Prostate gland (tissue), 2 donors: Measurements from ENCODE around the gene CAB39. TPM values are rescaled to one million over a fixed set of nuclear protein-coding genes. Genes with fewer than 3 reads are reported as not detected.

ENCODE experiments used
- DNase-seq: peaks from one replicate; pipeline ENCODE4 v3.0.0-alpha.2; 2019; ENCODE audit warnings: low spot score
- H3K27ac ChIP-seq, 2 donors: fragments of 200-600 bp; sonication (generic); 2 replicates each; pipeline ENCODE4 v1.5.1; 2017 to 2019
- H3K27me3 ChIP-seq: fragments of 200-600 bp; sonication (generic); replicated peaks from 2 replicates; pipeline ENCODE4 v1.5.1; 2019; ENCODE audit not compliant: insufficient read depth
- H3K36me3 ChIP-seq, 2 donors: fragments of 200-600 bp; sonication (generic); 1 replicate in 1 of 2; 2 replicates in 1 of 2; pipeline versions ENCODE4 v1.5.1 to v1.8.1; 2017 to 2019
- H3K4me1 ChIP-seq: fragments of 200-600 bp; sonication (generic); replicated peaks from 2 replicates; pipeline ENCODE4 v1.5.1; 2019
- H3K4me3 ChIP-seq, 2 donors: fragments of 200-600 bp; sonication (generic); 2 replicates each; pipeline ENCODE4 v1.5.1; 2017 to 2019
- H3K9me3 ChIP-seq: fragments of 200-600 bp; sonication (generic); 2 replicates; pipeline ENCODE4 v1.5.1; 2017
- POLR2A ChIP-seq: fragments of 450-650 bp; IDR thresholded peaks from one replicate; pipeline ENCODE4 v1.6.1; 2016; ENCODE audit warnings: antibody characterized with exemption, mild to moderate bottlenecking
- POLR2AphosphoS5 ChIP-seq: sonication (generic); formaldehyde crosslinking; IDR thresholded peaks from one replicate; pipeline ENCODE4 v1.6.1; 2017; ENCODE audit warnings: antibody characterized with exemption
- WGBS: methylation state at CpG from one replicate; pipeline ENCODE4 v1.1.5; 2018; 5-methylcytosine and 5-hydroxymethylcytosine counted together
- intact Hi-C: fragments of 100-400 bp; cut with DNase I; formaldehyde crosslinking; loops from one replicate; pipeline ENCODE4 v1.14.2; 2022
- total RNA-seq, 2 donors: library from RNA; depleted of rRNA; stranded (reverse); fragments of >200 nt; gene quantifications; one replicate each; pipeline ENCODE4 v1.1.0, GENCODE V29; 2016
- TF ChIP-seq, protein P1 (sequence below), 4 experiments: fragments of 200-600 bp in 2 of 4; fragments of 450-650 bp in 2 of 4; sonication (generic) in 2 of 4; IDR thresholded peaks; 1 replicate in 3 of 4; 2 replicates in 1 of 4; pipeline ENCODE4 v1.5.1; 2016 to 2019; ENCODE audit warnings: antibody characterized with exemption in 4 of 4, mild to moderate bottlenecking in 2 of 4, moderate library complexity in 2 of 4

Gene CAB39
- total RNA-seq, 2 donors from 2014 or later, result 75.4 to 105 TPM

DNA sequence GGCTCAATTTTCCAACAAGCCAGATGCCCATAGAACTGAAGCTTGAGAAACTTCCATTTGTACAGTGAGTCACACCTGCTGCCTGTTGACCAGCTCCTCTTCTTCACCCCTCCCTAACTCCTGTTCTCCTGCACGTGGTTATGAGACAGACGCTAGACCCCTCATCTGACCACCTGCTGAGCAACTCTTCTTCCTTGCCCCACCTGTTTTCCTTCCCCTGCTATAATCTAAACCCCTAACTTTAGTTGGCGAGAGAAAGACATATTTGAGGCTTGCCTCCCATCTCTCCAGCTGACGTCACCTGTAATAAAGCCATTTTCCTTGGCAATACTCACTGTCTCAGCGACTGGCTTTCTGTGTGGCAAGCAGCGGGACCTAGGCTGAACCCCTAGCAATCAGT, 129.8 kb downstream of the CAB39 start:
- Histone ChIP-seq H3K36me3 (no peaks in the 10 kb centered on the region), H3K4me3 (no peak overlapping the region), H3K4me1 (no peaks in the 10 kb centered on the region), H3K9me3 (no peaks in the 10 kb centered on the region), H3K27ac (no peak overlapping the region), H3K27me3 (no peaks in the 10 kb centered on the region)
- TF ChIP-seq POLR2AphosphoS5 (no peak), POLR2A (no peak)
- TF ChIP-seq, protein P1, sequence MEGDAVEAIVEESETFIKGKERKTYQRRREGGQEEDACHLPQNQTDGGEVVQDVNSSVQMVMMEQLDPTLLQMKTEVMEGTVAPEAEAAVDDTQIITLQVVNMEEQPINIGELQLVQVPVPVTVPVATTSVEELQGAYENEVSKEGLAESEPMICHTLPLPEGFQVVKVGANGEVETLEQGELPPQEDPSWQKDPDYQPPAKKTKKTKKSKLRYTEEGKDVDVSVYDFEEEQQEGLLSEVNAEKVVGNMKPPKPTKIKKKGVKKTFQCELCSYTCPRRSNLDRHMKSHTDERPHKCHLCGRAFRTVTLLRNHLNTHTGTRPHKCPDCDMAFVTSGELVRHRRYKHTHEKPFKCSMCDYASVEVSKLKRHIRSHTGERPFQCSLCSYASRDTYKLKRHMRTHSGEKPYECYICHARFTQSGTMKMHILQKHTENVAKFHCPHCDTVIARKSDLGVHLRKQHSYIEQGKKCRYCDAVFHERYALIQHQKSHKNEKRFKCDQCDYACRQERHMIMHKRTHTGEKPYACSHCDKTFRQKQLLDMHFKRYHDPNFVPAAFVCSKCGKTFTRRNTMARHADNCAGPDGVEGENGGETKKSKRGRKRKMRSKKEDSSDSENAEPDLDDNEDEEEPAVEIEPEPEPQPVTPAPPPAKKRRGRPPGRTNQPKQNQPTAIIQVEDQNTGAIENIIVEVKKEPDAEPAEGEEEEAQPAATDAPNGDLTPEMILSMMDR (IDR thresholded peaks at IDR 0.05), result no peak
- WGBS, result 29% methylated on average over 6 of the region's 6 CpGs
- intact Hi-C loops, result no loop called here
- DNase-seq, result no peak

- Histone ChIP-seq H3K27me3 (no peaks in the 10 kb centered on the region), H3K4me1 (no peaks in the 10 kb centered on the region), H3K36me3 (no peaks in the 10 kb centered on the region), H3K4me3 (no peak overlapping the region), H3K27ac (no peak overlapping the region), H3K9me3 (no peaks in the 10 kb centered on the region)
- WGBS, result 92% methylated on average over 4 of the region's 4 CpGs
- intact Hi-C loops, result no loop called here
- DNase-seq, result no peak
- no peak for TF ChIP-seq POLR2A
- TF ChIP-seq, protein P1 (IDR thresholded peaks at IDR 0.05), result no peak
- TF ChIP-seq POLR2AphosphoS5, result no peak
Measured at GRCh38 chr2:230843132-230843531, 130.5 kb downstream of the CAB39 start.

DNA sequence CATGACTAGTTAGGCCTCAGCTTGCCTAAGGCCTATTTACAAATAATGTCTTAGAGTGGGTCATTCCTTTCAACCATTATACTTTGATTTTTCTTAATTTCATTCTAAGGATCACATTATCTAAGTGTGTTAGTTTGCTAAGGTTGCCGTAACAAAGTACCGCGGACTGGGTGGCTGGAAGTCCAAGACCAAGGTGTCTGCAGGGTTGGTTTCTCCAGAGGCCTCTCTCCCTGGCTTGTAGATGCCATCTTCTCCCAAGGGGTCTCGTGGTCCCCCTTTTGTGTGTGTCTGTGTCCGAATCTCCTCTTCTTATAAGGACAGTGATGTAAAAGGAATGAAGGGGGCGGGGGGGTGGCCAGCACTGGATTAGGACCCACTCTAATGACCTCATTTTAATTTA, 133.7 kb downstream of the CAB39 start:
- Histone ChIP-seq H3K9me3 (no peaks in the 10 kb centered on the region), H3K27me3 (no peaks in the 10 kb centered on the region), H3K27ac (no peak overlapping the region), H3K4me3 (no peak overlapping the region), H3K36me3 (no peaks in the 10 kb centered on the region), H3K4me1 (no peaks in the 10 kb centered on the region)
- over 99% methylated on average over 6 of the region's 6 CpGs for WGBS
- intact Hi-C loops, result no loop called here
- TF ChIP-seq, protein P1 (IDR thresholded peaks at IDR 0.05), result no peak
- TF ChIP-seq POLR2AphosphoS5 (no peak), POLR2A (no peak)
- no peak for DNase-seq

- no peak for TF ChIP-seq POLR2A
- TF ChIP-seq, protein P1 (IDR thresholded peaks at IDR 0.05), result peak; percentile 39 to 78 (median 72)
- Histone ChIP-seq H3K4me1 (no peaks in the 10 kb centered on the region), H3K27me3 (no peaks in the 10 kb centered on the region), H3K9me3 (no peaks in the 10 kb centered on the region), H3K4me3 (no peak overlapping the region), H3K36me3 (no peaks in the 10 kb centered on the region), H3K27ac (no peak overlapping the region)
- intact Hi-C loops, result loop anchor here (1.0 kb wide), 1 partner anchor 139 kb away; no protein-coding TSS in a partner anchor
- peak; percentile 71 for DNase-seq
- 7% methylated on average over 32 of the region's 32 CpGs for WGBS
Measured at GRCh38 chr2:230847883-230848388, 135.3 kb downstream of the CAB39 start.

DNA sequence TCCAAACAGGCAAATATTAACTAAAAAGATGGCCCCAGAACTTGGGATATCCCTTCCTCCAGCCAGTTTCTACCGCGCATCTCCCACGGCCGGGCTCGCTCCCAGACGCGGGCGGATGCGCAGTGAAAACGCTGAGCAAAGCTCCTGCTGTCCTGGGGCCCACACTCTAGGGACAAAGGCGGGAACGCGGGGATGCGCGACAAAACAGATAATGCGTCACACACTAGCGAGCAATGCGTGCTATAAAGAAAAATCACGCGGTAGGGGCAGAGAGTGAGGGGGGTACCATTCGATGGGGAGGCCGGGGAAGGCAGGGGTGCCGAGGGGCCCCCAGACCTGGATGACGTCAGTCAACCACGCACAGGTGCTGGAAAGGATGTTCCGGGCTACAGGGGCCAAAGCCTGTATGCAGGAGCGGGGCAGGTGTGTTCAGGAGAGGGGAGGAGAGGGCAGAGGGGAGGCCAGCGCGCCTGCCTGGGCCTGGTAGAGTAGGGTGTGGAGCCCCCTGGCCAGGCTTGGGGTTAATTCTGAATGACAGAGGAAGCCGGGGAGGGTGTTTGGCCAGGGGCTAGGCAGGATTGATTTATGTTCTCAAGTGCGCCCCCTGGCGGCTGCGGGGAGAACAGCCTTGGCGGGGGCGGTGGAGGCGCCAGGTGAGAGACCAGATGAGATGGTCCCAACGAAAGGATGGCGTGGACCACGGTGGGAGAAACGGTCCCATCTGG, 137.2 kb downstream of the CAB39 start:
- no peaks in the 10 kb centered on the region for H3K9me3 ChIP-seq
- WGBS, result 75% methylated on average over 40 of the region's 40 CpGs
- no peak overlapping the region for H3K4me3 ChIP-seq
- no peaks in the 10 kb centered on the region for H3K27me3 ChIP-seq
- DNase-seq, result no peak
- H3K27ac ChIP-seq, result no peak overlapping the region
- no peak for TF ChIP-seq POLR2AphosphoS5
- TF ChIP-seq, protein P1 (IDR thresholded peaks at IDR 0.05), result peak; percentile 17 to 66 (median 42)
- no peak for TF ChIP-seq POLR2A
- intact Hi-C loops, result no loop called here
- H3K36me3 ChIP-seq, result no peaks in the 10 kb centered on the region
- H3K4me1 ChIP-seq, result no peaks in the 10 kb centered on the region
